Left lung (tissue), 10 donors: ENCODE results near the gene SLC48A1. TPM values are rescaled to one million over a fixed set of nuclear protein-coding genes. Genes with fewer than 3 reads are reported as not detected.

Experiments used
- ATAC-seq: fragments of 200-7000 bp; cut with Tn5 transposase; one replicate; pipeline ENCODE4 v1.9.1; 2020; ENCODE audit warnings: moderate library complexity
- DNase-seq, 4 donors: peaks; one replicate each; pipeline ENCODE4 v3.0.0-alpha.2; 2013 to 2020
- H3K27ac ChIP-seq, 2 donors: fragments of 200-600 bp; sonication (generic) in 1 of 2; one replicate each; pipeline versions ENCODE4 v1.5.0 to v1.8.0; 2020 to 2021
- H3K27me3 ChIP-seq, 2 donors: fragments of 200-600 bp; sonication (generic) in 1 of 2; one replicate each; pipeline versions ENCODE4 v1.5.0 to v1.8.0; 2020 to 2021
- H3K36me3 ChIP-seq, 2 donors: fragments of 200-600 bp; sonication (generic) in 1 of 2; one replicate each; pipeline versions ENCODE4 v1.5.0 to v1.8.0; 2020 to 2021
- H3K4me1 ChIP-seq, 2 donors: fragments of 200-600 bp; one replicate each; pipeline ENCODE4 v1.8.0; 2021
- H3K4me3 ChIP-seq, 2 donors: fragments of 200-600 bp; sonication (generic) in 1 of 2; one replicate each; pipeline versions ENCODE4 v1.5.0 to v1.8.0; 2020 to 2021; ENCODE audit warnings: mild to moderate bottlenecking in 1 of 2
- H3K9me3 ChIP-seq, 2 donors: fragments of 200-600 bp; sonication (generic) in 1 of 2; one replicate each; pipeline versions ENCODE4 v1.5.0 to v1.8.0; 2020 to 2021
- CTCF ChIP-seq, 2 donors: fragments of 200-600 bp; sonication (generic) in 1 of 2; IDR thresholded peaks; one replicate each; pipeline versions ENCODE4 v1.5.0 to v1.8.0; 2021; ENCODE audit warnings: antibody characterized with exemption in 2 of 2
- intact Hi-C, 2 donors: fragments of 100-400 bp; cut with DNase I; formaldehyde crosslinking; loops; one replicate each; pipeline versions ENCODE4 v1.11.2 to v1.14.2; 2022
- polyA plus RNA-seq, 6 donors: library from polyadenylated mRNA; unstranded; fragments of 120-200 nt; gene quantifications; one replicate each; pipeline ENCODE4 v1.2.1, GENCODE V29; 2013; ENCODE audit not compliant: insufficient read length in 6 of 6
- total RNA-seq, 2 donors: library from RNA; stranded (reverse); fragmentation: NEBNext Ultra II Directional; extraction: Animal tissue kit (Norgen Biotek cat#: 25700); gene quantifications; one replicate each; pipeline ENCODE4 v1.2.1, GENCODE V29; 2021
- donor health status: DM: no; HTN: yes; CAD: no.
- donor health status: DM: no; HTN: no; CAD: no.

SLC48A1 gene
- total and polyA plus RNA-seq, 8 donors, result 14.9 to 38.6 (median 18.3) TPM

GRCh38 chr12:47754126-47754525, 18.9 kb upstream of the SLC48A1 start:
- Histone ChIP-seq H3K4me3 (no peak overlapping the region), H3K36me3 (peaks cover 0 to 16% of the 10 kb centered on the region in 2 donors), H3K4me1 (peaks cover 29 to 68% of the 10 kb centered on the region in 2 donors), H3K27ac (peak overlapping the region; percentile 69 to 72), H3K9me3 (no peaks in the 10 kb centered on the region), H3K27me3 (no peaks in the 10 kb centered on the region)
- DNase-seq (no peak), ATAC-seq (no peak)
- intact Hi-C loops, result no loop called here
- TF ChIP-seq CTCF (IDR thresholded peaks at IDR 0.05), result no peak

- Histone ChIP-seq H3K27ac (peak overlapping the region; percentile 39 to 72), H3K9me3 (no peaks in the 10 kb centered on the region), H3K4me1 (peaks cover 32 to 75% of the 10 kb centered on the region in 2 donors), H3K27me3 (no peaks in the 10 kb centered on the region), H3K4me3 (no peak overlapping the region), H3K36me3 (peaks cover 0 to 11% of the 10 kb centered on the region in 2 donors)
- no peak for TF ChIP-seq CTCF (IDR thresholded peaks at IDR 0.05)
- ATAC-seq (peak; percentile 66), DNase-seq (peak in 2 of 4 donors; percentile 74 to 78)
- intact Hi-C loops, result no loop called here
These were observed 18.2 kb upstream of the SLC48A1 start for GRCh38 chr12:47754881-47755280.

- peaks cover 32 to 76% of the 10 kb centered on the region in 2 donors for H3K4me1 ChIP-seq
- DNase-seq, result no peak
- H3K36me3 ChIP-seq, result peaks cover 0 to under 1% of the 10 kb centered on the region in 2 donors
- no peak for TF ChIP-seq CTCF (IDR thresholded peaks at IDR 0.05)
- ATAC-seq, result peak; percentile 17
- H3K9me3 ChIP-seq, result no peaks in the 10 kb centered on the region
- intact Hi-C loops, result no loop called here
- no peaks in the 10 kb centered on the region for H3K27me3 ChIP-seq
- peak overlapping the region; percentile 39 to 72 for H3K27ac ChIP-seq
- H3K4me3 ChIP-seq, result peak overlapping the region in 1 of 2 donors; percentile 61
These were observed 17.1 kb upstream of the SLC48A1 start for GRCh38 chr12:47755655-47756562.

- intact Hi-C loops, result no loop called here
- Histone ChIP-seq H3K27ac (peak overlapping the region; percentile 66 to 76), H3K9me3 (no peaks in the 10 kb centered on the region), H3K36me3 (no peaks in the 10 kb centered on the region), H3K4me3 (peak overlapping the region; percentile 55 to 61), H3K27me3 (no peaks in the 10 kb centered on the region), H3K4me1 (peaks cover 32 to 71% of the 10 kb centered on the region in 2 donors)
- no peak for TF ChIP-seq CTCF (IDR thresholded peaks at IDR 0.05)
- DNase-seq, result no peak
- no peak for ATAC-seq
These were observed 15.6 kb upstream of the SLC48A1 start for GRCh38 chr12:47757364-47757839.
